Measurements from ENCODE around the gene DYNC1H1.

DYNC1H1 gene

GRCh38 chr14:102084931-102085330 lies 120.6 kb downstream of the DYNC1H1 start:
- Histone ChIP-seq H3K27ac (no peak overlapping the region; the same call in 1 of the 2 replicates), H3K27me3 (ENCODE audit: insufficient read depth, low read depth) (no peaks in the 10 kb centered on the region), H2AFZ (ENCODE audit: low read depth) (no peak overlapping the region), H3K4me1 (ENCODE audit: low read depth, poor library complexity, severe bottlenecking) (peaks cover 36% of the 10 kb centered on the region), H4K20me1 (ENCODE audit: insufficient read depth) (peaks cover 47% of the 10 kb centered on the region), H3K4me3 (IDR thresholded peaks at IDR 0.05; ENCODE audit: insufficient read depth, low read depth, low read length) (peak overlapping the region; percentile 52), H3K9ac (no peak overlapping the region), H3K79me2 (ENCODE audit: insufficient read depth, low read depth) (peaks cover 40% of the 10 kb centered on the region), H3K36me3 (ENCODE audit: insufficient read depth) (peaks cover 45% of the 10 kb centered on the region; the same call in 1 of the 2 replicates), H3K4me2 (peak overlapping the region; percentile 86)
- TF ChIP-seq, protein P1, sequence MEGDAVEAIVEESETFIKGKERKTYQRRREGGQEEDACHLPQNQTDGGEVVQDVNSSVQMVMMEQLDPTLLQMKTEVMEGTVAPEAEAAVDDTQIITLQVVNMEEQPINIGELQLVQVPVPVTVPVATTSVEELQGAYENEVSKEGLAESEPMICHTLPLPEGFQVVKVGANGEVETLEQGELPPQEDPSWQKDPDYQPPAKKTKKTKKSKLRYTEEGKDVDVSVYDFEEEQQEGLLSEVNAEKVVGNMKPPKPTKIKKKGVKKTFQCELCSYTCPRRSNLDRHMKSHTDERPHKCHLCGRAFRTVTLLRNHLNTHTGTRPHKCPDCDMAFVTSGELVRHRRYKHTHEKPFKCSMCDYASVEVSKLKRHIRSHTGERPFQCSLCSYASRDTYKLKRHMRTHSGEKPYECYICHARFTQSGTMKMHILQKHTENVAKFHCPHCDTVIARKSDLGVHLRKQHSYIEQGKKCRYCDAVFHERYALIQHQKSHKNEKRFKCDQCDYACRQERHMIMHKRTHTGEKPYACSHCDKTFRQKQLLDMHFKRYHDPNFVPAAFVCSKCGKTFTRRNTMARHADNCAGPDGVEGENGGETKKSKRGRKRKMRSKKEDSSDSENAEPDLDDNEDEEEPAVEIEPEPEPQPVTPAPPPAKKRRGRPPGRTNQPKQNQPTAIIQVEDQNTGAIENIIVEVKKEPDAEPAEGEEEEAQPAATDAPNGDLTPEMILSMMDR (conservative IDR thresholded peaks at IDR 0.05; ENCODE audit: low read depth, low read length), result no peak

GRCh38 chr14:102085488-102085887 lies 121.1 kb downstream of the DYNC1H1 start:
- H3K79me2 ChIP-seq (ENCODE audit: insufficient read depth, low read depth), result peaks cover 40% of the 10 kb centered on the region
- H4K20me1 ChIP-seq (ENCODE audit: insufficient read depth), result peaks cover 47% of the 10 kb centered on the region

DNA sequence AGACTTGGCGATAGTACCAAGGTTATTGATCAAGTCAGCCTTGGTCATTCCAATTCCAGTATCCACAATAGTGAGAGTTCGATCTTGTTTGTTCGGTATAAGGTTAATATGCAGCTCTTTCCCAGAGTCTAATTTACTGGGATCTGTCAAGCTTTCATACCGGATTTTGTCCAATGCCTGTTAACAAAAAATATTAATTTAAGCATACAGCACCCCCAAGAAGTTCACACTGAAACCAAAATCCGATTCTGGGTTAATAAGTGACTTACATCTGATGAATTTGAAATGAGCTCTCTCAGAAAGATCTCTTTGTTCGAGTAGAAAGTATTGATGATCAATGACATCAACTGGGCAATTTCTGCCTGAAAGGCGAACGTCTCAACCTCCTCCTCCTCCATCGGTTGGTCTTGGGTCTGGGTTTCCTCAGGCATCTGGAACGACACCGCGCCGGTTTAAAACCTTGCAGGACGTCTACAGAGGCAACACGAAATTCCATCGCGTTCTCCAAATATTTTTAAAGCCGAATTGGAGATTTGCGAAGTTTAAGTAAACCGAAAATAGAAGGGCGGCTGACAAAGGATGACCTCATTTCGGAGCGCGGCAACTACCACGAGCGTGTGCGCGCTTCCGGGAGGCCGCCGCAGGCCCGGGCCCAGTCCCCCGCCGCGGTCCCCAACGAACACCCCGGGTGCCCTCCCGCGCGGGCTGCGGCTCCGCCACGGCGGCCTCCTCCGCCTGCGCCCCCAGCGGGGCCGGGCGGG lies 121.8 kb downstream of the DYNC1H1 start:
- Histone ChIP-seq H3K4me2 (peak overlapping the region; percentile 86), H4K20me1 (ENCODE audit: insufficient read depth) (peaks cover 42% of the 10 kb centered on the region), H3K9ac (peak overlapping the region; percentile 93), H3K27ac (peak overlapping the region; percentile 82), H3K27me3 (ENCODE audit: insufficient read depth, low read depth) (no peaks in the 10 kb centered on the region), H3K79me2 (ENCODE audit: insufficient read depth, low read depth) (peaks cover 40% of the 10 kb centered on the region), H3K4me1 (ENCODE audit: low read depth, poor library complexity, severe bottlenecking) (peaks cover 36% of the 10 kb centered on the region), H3K4me3 (IDR thresholded peaks at IDR 0.05; ENCODE audit: insufficient read depth, low read depth, low read length) (peak overlapping the region; percentile 52), H2AFZ (ENCODE audit: low read depth) (0 out of 2 replicates have a peak overlapping the region, but pooled peaks have one; percentile 22), H3K36me3 (ENCODE audit: insufficient read depth) (peaks cover 41% of the 10 kb centered on the region; the same call in 1 of the 2 replicates)
- TF ChIP-seq, protein P1 (conservative IDR thresholded peaks at IDR 0.05; ENCODE audit: low read depth, low read length), result no peak

More at GRCh38 chr14:102085488-102085887, 121.1 kb downstream of the DYNC1H1 start:
- peak overlapping the region; percentile 86 for H3K4me2 ChIP-seq
- H3K4me1 ChIP-seq (ENCODE audit: low read depth, poor library complexity, severe bottlenecking), result peaks cover 36% of the 10 kb centered on the region
- peaks cover 45% of the 10 kb centered on the region; the same call in 1 of the 2 replicates for H3K36me3 ChIP-seq (ENCODE audit: insufficient read depth)
- TF ChIP-seq, protein P1 (conservative IDR thresholded peaks at IDR 0.05; ENCODE audit: low read depth, low read length), result no peak
- peak overlapping the region; percentile 52 for H3K4me3 ChIP-seq (IDR thresholded peaks at IDR 0.05; ENCODE audit: insufficient read depth, low read depth, low read length)
- H3K27me3 ChIP-seq (ENCODE audit: insufficient read depth, low read depth), result no peaks in the 10 kb centered on the region
- H3K27ac ChIP-seq, result peak overlapping the region; percentile 82; the same call in 1 of the 2 replicates
- H3K9ac ChIP-seq, result peak overlapping the region; percentile 93; the same call in 1 of the 2 replicates
- H2AFZ ChIP-seq (ENCODE audit: low read depth), result no peak overlapping the region

DNA sequence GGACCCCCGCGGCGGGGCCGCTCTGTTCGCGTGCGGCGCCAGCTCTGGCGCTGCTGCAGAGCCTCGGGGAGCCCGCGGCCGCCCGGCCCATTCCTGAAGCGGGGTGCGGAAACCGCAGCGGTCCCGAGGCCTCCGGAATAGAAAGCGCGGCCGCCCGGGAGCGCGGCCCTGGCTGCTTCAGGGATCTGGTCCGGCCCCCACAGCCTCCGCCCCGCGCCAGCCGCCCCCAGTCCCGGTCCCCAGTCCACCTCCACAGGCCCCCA lies 122.3 kb downstream of the DYNC1H1 start:
- H4K20me1 ChIP-seq (ENCODE audit: insufficient read depth), result peaks cover 37% of the 10 kb centered on the region
- no peak overlapping the region for H3K4me2 ChIP-seq
- H3K4me3 ChIP-seq (IDR thresholded peaks at IDR 0.05; ENCODE audit: insufficient read depth, low read depth, low read length), result peak overlapping the region; percentile 24
- H3K4me1 ChIP-seq (ENCODE audit: low read depth, poor library complexity, severe bottlenecking), result peaks cover 36% of the 10 kb centered on the region
- peak overlapping the region; percentile 93 for H3K9ac ChIP-seq
- no peak overlapping the region for H2AFZ ChIP-seq (ENCODE audit: low read depth)
- TF ChIP-seq, protein P1 (conservative IDR thresholded peaks at IDR 0.05; ENCODE audit: low read depth, low read length), result no peak
- peak overlapping the region; percentile 82 for H3K27ac ChIP-seq
- peaks cover 39% of the 10 kb centered on the region; the same call in 1 of the 2 replicates for H3K36me3 ChIP-seq (ENCODE audit: insufficient read depth)
- peaks cover 40% of the 10 kb centered on the region for H3K79me2 ChIP-seq (ENCODE audit: insufficient read depth, low read depth)
- no peaks in the 10 kb centered on the region for H3K27me3 ChIP-seq (ENCODE audit: insufficient read depth, low read depth)

Measured in KMS-11 (cell line).